Iris pigment epithelial cell (primary cell): ENCODE data around the gene S1PR1.
"Not testable (repeated sequence)": the region's sequence is repeated elsewhere in the genome, so short reads cannot be mapped to it uniquely, and the experiment has no call there.

Source experiments
- DNase-seq: peaks from one replicate; pipeline ENCODE4 v3.0.0-alpha.2; 2011; ENCODE audit warnings: low read depth

Gene S1PR1

GRCh38 chr1:101236516-101237228 lies at the start of gene S1PR1:
Gene S1PR1 (plus strand): TSS chr1:101237019. CDS start chr1:101238985, 1,966 bp downstream.
- DNase-seq: peak; percentile 77

- peak; percentile 68 for DNase-seq
Measured at GRCh38 chr1:101187297-101187696, 49.5 kb upstream of the S1PR1 start.

- DNase-seq: peak; percentile 86
Measured at GRCh38 chr1:101188331-101188730, 48.5 kb upstream of the S1PR1 start.

- DNase-seq: not testable (repeated sequence)
Measured at GRCh38 chr1:101188968-101189367, 47.9 kb upstream of the S1PR1 start.

- DNase-seq: peak; percentile 65
Measured at GRCh38 chr1:101190441-101190840, 46.4 kb upstream of the S1PR1 start.

- DNase-seq: no peak
Measured at GRCh38 chr1:101191049-101191448, 45.8 kb upstream of the S1PR1 start.

GRCh38 chr1:101193733-101194169 lies 43.1 kb upstream of the S1PR1 start:
- DNase-seq: no peak

GRCh38 chr1:101194746-101195145 lies 42.1 kb upstream of the S1PR1 start:
- no peak for DNase-seq

- no peak for DNase-seq
Measured at GRCh38 chr1:101196668-101197067, 40.2 kb upstream of the S1PR1 start.

- no peak for DNase-seq
Measured at GRCh38 chr1:101198842-101199636, 37.8 kb upstream of the S1PR1 start.

GRCh38 chr1:101199637-101199982 lies 37.2 kb upstream of the S1PR1 start:
- no peak for DNase-seq

GRCh38 chr1:101200513-101200912 lies 36.3 kb upstream of the S1PR1 start:
- peak; percentile 96 for DNase-seq

GRCh38 chr1:101203820-101204540 lies 32.8 kb upstream of the S1PR1 start:
- peak; percentile 47 for DNase-seq

- DNase-seq: no peak
Measured at GRCh38 chr1:101205457-101205856, 31.4 kb upstream of the S1PR1 start.

GRCh38 chr1:101206139-101206538 lies 30.7 kb upstream of the S1PR1 start:
- not testable (repeated sequence) for DNase-seq

- DNase-seq: not testable (repeated sequence)
Measured at GRCh38 chr1:101207271-101207670, 29.5 kb upstream of the S1PR1 start.

- DNase-seq: no peak
Measured at GRCh38 chr1:101207891-101208290, 28.9 kb upstream of the S1PR1 start.

- no peak for DNase-seq
Measured at GRCh38 chr1:101215363-101216011, 21.3 kb upstream of the S1PR1 start.

- no peak for DNase-seq
Measured at GRCh38 chr1:101216623-101217022, 20.2 kb upstream of the S1PR1 start.

GRCh38 chr1:101217148-101217547 lies 19.7 kb upstream of the S1PR1 start:
- DNase-seq: no peak

- not testable (repeated sequence) for DNase-seq
Measured at GRCh38 chr1:101218968-101219367, 17.9 kb upstream of the S1PR1 start.
